Stimulated activated CD4-positive, alpha-beta T cell treated with anti-CD3 and anti-CD28 coated beads, Interleukin-1b, Interleukin-23, amount 100 ng/mL, for 24 hours (primary cell): ENCODE results near the gene ZGPAT.

ENCODE experiments used
- DNase-seq, 4 experiments: peaks; one replicate each; pipeline ENCODE4 v3.0.0-alpha.2; 2020; ENCODE audit warnings: low read depth in 4 of 4, low spot score in 1 of 4

ZGPAT gene

DNA sequence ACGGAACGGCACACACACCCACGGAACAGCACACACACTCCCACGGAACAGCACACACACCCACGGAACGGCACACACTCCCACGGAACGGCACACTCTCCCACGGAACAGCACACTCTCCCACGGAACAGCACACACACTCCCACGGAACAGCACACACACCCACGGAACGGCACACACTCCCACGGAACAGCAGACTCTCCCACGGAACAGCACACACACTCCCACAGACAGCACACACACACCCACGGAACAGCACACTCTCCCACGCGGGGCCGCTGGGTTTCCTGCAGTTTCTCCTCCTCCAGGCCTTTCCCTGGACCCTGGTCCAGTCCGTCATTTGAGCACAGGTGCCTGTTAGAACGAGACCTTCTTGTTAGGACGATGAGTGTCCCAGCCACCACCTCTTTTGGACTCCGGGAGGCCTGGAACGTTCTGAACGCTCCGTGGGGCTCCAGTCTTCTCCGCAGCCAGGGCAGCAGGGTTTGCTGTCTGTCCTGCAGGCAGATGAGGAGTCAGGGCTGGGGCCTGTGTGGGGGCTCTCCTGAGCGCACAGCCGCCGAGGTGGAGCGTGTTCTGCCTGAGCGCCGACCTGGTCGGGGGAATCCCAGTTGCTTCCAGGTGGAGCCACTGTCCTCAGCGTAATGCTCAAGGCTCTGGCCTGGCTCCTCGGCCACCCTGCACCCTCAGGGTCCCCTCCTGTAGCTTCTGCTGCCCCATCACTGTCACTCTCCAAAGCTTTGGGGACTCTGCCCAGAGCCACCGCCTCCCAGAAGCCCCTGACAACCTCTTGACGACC lies 29.0 kb upstream of the ZGPAT start:
- DNase-seq, result no peak

DNA sequence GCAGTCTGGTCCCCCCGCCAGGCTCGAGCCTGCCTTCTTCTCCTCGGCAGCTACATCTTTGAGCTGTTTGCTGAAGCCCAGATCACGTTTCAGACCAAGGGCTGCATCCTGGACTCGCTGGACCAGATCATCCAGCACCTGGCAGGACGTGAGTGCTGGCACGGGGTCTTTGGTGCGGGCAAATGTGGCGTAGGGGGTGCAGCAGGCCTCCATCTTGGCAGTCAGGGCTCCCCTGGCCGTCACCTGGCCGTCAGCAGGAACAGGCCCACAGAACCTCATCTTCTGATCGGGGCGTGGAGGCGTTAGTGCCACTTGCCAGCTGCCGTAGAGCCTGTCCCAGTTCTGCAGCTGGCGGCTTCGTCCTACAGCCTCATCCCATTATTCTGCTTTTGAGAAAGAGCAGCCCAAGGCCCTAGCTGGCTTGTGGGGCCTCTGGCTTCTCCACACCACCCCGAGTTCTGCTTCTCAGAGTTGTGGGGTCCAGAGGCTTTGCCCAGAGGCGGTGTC lies 28.0 kb upstream of the ZGPAT start:
- no peak for DNase-seq

DNA sequence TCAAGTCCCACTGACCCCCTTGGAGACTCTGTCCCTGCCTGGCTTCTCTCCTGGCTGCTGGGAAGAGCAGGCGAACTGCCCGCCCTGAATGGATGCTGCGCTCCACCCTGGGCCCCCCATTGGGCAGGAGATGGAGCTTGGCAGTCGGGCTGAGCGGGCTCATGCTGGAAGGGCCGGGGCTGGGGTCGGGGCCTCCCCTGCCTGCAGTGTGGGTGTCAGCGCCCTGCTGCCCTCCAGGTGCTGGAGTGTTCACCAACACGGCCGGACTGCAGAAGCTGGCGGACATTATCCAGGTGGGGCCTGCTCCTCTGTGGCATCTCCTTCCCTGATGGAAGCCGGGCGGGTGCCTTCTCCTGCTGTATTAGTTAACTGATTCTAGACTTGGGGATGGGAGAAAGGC lies 27.4 kb upstream of the ZGPAT start:
- DNase-seq, result no peak

DNA sequence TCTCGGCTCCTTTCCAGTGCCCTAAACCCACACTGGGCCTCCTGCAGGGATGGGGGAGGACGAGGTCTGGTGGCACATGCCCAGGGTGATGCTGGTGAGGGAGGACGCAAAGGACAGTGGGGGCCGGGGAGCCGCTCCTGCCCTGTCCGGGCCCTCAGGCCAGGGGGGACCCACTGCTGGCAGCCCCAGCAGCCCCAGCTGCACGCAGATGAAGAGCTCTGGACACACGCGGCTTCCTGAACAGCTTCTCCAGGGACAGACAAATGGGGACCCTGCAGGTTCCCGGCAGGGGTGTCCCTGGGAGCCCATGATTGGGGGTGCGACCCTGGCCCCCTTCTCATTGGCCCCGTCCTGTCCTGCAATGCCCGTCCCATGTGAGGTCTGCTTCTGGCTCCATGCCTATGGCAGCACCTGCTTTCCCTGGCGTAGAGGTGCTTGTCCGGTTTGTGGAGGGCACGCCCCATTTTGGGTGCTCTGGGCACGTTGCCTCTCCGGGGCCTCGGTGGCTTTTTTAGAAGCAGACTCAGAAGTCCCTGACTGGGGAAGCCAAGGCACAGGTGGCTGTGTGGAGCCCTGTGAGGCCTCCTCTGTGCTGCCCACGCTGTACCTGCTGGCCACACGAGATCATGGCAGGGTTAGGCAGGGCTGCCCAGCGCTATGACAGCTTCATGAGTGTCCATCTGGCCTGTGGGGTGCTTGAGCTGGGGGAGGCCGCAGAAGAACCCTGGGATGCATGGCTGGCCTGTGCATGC lies 26.8 kb upstream of the ZGPAT start:
- DNase-seq, result no peak

DNA sequence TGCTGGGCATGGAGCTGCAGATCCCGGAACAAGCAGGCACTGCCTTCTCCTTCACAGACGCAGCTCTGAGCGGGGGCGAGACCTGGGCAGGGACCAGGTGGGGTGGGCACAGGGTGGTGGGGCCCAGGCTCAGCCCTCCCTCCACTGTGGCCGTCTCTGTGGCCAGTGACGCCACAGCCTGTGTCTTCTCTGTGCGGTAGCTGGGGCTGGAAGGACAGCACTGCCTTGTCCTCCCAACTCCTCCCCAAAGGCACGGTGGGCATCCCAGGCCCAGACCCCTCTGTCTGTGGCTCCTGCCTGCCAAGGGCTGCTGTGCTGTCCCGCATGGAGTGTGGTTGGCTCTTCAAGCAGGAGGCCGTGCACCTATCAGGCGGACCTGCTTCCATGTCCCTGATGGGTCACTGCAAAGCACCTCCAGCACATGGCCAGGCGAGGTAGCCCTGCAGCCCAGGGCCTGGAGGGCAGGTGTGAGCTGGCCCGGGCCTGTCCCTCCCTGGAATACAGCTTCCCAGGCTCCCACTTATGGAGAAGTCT lies 26.2 kb upstream of the ZGPAT start:
- DNase-seq, result no peak

DNA sequence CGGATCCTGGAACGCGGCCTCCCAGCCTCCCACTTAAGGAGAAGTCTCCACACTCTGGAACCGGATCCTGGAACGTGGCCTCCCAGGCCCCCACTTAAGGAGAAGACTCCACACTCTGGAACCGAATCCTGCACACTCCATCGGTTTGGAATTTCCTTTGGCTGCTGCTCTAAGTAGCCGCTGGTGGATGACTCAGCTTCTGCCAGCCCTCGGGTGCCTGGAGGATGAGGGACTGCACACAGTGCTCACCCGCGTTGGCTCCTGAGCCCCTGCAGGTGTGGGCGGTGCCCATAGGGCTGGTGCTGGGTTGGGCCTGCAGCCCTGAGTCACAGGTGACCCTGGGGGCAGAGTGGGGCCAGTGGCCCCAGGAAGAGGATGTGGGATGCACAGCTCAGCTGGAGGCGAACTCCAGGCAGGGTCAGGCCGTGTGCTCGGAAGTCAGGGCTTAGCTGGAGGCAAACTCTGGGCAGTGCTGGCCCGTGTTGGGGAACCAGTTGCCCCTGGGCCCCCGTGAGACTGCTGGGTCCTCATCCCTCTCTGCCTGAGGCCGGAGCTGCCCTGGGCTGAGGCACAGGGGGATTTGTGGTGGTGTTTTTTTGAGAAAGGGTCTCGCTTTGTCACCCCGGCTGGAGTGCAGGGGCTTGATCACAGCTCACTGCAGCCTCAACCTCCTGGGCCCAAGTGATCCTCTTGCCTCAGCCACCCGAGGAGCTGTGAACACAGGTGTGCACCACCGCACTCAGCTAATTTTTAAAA lies 25.3 kb upstream of the ZGPAT start:
- DNase-seq, result no peak

DNA sequence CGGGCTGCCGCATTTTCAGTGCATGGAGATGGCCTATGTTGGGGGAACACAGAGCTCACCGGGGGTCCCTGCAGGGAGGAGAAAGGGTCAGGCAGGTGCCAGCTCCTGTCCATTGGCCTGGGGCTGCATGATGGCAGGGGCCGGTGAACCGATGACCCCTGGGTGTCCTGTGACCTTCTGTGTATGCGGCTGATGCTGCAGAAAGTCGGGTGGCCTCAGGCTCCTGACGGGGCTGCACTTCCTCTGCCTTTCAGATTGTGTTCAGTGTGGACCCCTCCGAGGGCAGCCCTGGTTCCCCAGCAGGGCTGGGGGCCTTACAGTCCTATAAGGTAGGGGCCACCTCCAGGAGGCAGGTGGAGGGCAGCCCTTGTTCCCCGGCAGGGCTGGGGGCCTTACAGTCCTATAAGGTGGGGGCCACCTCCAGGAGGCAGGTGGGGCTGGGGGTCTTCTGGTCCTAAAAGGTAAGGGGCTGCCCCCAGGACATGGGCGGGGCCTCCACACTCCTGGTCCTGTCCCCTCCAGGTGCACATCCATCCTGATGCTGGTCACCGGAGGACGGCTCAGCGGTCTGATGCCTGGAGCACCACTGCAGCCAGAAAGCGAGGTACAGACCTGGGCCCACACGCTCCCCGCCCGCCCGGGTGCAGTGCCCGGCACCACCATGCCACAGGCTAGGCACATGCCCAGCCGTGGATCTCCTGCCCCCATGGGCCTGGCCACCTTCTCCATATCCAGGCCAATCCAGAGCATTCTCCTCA lies 22.4 kb upstream of the ZGPAT start:
- no peak for DNase-seq

DNA sequence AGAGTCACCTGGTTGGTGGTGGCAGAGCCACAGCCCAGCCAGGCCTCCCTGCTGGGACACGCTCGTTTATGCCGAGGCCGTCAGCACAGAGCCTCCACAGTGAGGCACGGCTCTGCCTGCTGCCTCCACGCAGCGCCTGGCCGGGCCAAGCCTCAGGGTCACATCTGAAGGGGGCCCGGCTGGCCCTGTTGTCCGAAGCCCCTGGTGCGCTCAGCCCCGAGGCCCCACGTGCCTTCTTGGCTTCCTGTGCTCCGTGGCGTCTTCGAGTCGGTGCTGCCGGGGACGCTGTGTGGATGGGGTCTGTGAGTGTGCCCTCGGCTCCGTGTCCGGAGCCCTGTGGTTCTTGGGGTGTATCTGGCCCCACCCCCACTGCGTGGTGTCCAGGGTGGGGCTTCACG lies 21.7 kb upstream of the ZGPAT start:
- no peak for DNase-seq

DNA sequence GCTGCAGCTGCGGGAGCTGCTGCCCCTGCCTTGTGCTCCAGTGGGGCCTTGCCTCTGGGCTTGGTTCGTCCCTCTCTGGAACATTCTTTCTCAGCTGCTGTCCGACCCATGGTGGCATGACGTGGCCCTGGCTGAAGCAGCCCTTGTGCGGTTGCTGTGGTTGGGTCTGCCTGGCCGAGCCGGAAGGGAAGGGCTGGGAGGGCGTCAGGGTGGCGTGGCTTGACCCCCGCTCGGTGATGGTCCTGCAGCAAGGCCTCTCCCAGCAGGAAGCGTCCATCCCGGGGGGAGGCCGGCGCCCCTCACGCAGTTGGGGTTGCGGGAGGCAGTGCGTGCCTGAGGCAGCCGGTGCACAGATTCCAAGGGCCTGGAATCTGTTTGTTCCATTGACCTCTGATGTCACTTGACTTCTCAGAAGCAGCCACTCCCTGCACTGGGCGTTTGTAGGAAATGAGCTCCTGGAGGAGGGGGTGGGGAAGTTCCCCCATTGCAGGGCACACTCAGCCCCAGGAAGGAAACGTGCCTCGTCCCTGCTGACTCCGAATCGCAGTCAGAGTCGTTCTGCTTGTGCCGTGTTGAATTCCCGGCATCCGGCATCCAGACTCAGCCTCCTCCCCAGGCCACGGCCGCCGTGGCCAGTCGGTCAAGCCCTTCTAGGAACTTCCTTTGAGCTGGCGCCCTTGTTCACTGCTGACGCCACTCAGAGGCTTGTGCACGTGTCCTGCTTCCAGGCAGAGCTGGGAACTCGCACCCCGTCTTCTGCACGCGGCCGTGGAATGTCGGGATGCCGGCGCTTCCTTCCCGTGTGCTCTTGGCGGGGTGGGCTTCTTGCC lies 21.1 kb upstream of the ZGPAT start:
- DNase-seq, result peak in 1 of 4 experiments; percentile 58

DNA sequence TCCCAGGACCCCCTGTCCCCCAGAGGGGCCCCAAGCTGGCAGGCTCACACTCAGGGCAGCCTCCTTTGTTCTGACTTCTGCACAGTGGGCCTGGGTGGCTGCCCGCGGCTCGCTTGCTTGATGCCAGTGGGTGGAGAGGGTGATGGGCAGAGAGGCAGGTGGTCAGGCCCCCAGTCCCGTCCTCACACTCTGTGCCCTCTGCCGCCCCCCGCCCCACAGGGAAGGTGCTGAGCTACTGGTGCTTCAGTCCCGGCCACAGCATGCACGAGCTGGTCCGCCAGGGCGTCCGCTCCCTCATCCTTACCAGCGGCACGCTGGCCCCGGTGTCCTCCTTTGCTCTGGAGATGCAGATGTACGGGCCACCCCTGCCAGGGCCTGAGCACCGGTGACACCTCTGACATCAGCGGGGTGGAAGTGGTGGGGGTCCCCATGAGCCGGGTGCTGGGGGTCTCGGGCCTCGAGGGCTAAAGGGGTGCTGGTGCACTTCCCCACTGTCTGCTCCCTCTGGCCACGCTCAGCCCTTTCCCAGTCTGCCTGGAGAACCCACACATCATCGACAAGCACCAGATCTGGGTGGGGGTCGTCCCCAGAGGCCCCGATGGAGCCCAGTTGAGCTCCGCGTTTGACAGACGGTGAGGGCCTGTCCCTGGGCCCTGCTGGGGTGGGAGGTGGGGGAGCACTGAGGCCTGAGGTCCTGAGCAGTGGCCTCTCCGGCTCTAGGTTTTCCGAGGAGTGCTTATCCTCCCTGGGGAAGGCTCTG lies 20.2 kb upstream of the ZGPAT start:
- no peak for DNase-seq

DNA sequence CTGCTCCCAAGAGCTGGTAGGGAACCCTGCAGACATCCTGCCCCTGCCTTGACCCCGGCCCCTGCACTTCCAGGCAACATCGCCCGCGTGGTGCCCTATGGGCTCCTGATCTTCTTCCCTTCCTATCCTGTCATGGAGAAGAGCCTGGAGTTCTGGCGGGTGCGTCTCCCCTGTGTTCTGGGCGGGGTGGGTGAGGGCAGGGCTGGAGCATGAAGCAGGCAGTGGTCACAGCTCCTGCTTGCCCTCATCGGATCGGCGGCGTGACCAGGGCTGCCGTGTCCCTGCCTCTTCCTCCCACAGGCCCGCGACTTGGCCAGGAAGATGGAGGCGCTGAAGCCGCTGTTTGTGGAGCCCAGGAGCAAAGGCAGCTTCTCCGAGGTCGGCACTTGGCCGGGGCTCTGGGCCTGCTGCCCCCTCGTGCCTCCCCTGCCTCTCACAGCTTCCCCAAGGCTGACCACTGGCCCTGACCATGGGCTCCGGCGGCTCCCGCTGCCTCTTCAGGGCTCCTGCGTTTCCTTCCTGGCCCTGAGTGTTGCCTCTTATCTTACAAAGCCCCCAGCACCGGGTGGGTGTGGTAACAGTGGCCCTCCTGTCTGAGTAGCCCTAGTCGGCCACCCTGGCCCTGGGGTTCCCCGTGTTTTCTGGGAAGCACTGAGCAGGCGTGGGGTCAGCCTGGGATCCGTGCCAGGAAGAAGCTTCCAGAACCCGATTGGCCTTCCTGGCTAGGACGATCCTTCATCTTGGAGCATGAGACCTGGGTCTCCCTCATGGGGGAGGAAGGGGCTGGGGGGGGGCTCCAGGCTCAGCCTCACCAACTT lies 19.4 kb upstream of the ZGPAT start:
- DNase-seq, result no peak

DNA sequence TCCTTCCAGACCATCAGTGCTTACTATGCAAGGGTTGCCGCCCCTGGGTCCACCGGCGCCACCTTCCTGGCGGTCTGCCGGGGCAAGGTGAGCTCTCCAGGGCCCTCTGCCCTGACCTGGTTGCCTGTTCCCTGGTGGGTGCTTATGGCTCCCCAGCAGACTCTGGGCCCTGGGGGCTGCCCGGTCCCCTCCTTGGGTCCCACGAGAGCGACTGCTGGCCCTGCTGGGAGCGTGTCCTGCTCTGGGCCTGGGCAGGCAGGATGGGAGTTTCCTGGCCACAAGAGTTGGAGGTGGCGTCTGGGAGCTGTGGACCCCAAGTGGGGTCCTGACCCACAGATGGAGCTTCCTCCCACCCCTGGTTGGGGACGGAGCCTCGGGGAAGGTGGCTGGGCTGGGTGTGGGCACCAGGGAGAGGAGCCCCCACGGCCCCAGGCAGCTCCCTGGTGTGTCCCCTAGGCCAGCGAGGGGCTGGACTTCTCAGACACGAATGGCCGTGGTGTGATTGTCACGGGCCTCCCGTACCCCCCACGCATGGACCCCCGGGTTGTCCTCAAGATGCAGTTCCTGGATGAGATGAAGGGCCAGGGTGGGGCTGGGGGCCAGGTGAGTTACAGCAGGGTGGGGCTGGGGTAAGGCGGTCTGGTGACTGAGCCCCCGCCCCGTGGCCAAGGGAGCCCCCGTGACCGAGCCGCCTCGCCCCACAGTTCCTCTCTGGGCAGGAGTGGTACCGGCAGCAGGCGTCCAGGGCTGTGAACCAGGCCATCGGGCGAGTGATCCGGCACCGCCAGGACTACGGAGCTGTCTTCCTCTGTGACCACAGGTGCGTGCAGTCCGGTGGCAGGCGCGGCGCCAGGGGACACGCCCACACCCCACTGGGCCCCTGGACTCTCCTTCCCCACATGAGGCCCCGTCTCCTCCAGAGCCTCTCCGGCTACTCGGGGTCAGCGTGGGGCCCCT lies 18.5 kb upstream of the ZGPAT start:
- no peak for DNase-seq

DNA sequence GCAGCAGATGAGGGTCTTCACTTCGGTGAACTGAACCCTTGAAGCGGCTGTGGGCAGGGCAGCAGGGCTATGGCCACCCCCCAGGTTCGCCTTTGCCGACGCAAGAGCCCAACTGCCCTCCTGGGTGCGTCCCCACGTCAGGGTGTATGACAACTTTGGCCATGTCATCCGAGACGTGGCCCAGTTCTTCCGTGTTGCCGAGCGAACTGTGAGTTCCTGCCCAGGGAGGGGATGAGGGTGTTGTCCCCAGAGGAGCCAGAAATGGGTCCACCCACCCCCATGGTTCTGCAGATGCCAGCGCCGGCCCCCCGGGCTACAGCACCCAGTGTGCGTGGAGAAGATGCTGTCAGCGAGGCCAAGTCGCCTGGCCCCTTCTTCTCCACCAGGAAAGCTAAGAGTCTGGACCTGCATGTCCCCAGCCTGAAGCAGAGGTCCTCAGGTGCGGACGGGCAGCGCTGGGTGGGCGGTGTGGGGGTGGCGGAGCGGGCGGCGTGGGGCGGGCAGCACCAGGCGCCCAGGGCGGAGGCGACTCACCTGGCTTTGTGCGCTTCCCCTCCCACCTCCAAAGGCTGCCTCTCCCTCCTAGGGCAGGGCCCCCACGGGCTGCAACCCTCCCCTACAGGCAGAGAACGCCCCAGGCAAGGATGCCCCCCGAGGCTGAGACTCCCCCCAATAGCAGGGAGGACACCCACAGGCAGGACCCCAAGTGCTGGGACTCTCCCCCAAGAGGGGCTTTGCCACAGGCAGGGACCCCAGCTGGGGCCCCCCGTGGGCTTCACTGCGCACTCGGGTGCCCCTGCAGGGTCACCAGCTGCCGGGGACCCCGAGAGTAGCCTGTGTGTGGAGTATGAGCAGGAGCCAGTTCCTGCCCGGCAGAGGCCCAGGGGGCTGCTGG lies 17.6 kb upstream of the ZGPAT start:
- no peak for DNase-seq

DNA sequence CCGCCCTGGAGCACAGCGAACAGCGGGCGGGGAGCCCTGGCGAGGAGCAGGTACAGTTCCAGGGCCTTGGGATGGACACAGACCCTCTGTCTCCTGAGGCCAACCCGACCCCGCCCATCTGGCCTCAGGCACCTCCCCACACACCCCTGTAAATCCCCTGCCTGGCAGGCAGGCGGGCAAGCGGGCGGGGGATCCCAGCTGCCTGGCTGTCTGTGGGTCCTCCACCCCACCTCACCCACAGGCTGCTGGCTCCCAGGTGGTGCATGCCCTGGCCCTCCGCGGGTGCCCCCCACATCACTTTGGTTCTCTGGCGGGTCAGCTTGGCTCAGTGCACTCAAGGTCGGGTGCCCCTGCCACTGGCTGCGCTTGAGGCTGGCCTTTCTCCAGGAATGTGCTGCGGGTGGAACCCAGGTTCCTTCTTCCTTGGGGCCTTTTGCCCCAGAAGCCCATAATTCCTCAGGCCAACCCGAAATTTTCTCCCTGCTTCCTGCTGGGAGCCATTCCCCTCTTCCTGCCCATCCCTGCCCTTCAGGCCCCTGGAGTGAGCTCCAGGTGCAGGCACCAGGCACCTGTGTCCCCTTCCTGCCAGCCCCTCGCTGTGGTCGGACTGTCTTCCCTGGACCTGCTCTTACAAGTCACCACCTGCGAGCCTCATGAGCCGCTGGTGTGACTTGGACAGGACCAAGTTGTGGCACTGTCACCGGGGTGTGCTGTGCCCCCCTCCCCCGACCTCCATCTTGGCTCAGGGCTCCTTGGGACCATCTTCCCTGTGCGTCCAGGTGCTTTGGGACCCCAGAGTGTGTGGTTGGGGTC lies 16.7 kb upstream of the ZGPAT start:
- no peak for DNase-seq

DNA sequence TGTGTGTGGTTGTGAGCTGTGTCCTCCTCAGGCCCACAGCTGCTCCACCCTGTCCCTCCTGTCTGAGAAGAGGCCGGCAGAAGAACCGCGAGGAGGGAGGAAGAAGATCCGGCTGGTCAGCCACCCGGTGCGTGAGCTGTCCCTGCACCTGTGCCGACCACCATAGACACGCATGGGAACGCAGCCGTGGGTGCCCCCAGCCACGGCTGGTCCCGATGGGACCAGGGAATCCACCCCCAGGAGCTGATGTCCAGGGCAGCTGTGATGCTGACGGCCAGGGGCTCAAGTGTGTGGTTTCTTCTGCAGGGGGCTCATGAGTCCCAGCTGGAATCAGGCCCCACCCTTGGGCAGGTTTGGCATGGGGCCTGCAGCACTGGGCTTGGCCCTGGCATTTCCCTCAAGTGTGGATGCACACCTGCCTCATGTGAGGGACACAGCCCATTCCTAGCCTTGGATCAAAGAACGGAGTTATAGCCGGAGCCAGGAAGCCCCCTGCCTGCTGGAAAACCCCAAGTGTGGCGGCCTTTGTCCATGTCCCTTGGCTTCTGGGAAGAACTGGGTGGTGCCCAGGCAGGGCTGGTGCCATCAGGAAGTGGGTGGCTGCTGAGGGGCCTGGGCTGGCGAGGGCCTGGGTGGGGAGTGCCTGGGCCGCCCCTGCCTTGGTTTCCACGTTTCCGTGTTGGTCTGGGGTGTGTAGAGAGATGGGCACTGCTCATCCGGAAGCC lies 16.0 kb upstream of the ZGPAT start:
- no peak for DNase-seq
